GM20431 (cell line): ENCODE data around the gene FUT6.
"Not testable (repeated sequence)": the region's sequence is repeated elsewhere in the genome, so short reads cannot be mapped to it uniquely, and the experiment has no call there.

ENCODE experiments used
- in situ Hi-C: fragments of 300-500 bp; cut with MseI, MboI; formaldehyde crosslinking; loops from one replicate; pipeline ENCODE4 v1.15.0; 2020; ENCODE audit warnings: low sequenced_read_pairs; ENCODE audit not compliant: unreplicated experiment

Gene FUT6

DNA sequence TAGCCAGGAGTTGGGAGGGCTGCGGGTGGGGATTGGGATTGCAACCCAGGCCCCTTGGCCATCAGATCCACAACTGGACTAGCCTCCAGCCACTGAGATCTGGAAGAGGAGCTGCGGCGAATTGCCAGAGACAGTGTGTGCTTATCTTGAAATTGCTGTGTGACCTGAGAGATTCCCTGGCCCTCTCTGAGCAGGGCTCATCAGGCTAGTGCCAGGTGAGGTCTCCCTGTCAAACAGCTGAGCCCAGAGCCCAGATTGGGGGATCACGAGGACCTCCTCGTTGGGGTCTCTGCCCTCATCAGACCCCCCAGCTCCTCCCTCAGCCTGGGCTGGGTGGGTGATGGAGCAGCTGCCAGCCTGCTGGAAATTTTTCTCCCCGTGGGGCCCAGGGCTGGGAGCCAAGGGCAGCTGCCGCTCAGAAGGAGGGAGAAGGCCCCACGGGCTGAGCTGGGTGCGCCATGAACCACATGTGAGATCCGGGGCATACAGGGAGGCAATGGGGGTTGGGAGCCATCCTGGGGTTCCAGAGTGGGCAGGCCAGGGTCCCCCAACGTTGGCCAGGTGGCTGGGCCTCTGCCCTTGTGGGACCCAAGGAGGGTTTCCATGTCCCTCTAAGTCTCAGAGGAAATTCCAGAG lies 23.6 kb upstream of the FUT6 start:
- in situ Hi-C loops: no loop called here

DNA sequence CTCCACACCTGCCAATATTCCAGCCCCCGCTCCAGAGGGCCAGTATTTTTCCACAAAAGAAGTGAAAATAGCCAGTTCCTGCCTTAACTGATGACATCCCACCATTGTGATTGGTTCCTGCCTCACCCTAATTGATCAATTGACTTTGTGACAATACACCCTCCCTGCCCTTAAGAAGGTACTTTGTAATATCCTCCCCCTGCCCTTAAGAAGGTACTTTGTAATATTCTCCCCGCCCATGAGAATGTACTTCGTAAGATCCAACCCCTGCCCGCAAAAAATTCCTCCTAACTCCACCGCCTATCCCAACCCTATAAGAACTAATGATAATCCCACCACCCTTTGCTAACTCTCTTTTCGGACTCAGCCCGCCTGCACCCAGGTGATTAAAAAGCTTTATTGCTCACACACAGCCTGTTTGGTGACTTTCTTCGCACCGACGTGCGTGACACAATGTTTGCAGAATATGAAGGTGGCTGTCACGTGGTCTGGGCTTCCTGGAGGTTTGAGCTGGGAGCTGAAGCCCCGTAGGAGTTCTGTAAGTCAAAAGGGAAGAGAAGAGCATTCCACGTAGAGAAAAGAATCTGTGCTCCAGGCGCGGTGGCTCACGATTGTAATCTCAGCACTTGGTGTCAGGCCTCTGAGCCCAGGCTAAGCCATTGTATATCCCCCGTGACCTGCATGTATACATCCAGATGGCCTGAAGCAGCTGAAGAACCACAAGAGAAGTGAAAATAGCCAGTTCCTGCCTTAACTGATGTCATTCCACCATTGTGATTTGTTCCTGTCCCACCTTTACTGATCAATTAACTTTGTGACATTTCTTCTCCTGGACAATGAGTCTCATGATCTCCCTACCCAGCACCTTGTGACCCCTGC lies 17.9 kb upstream of the FUT6 start:
- in situ Hi-C loops: no loop called here

DNA sequence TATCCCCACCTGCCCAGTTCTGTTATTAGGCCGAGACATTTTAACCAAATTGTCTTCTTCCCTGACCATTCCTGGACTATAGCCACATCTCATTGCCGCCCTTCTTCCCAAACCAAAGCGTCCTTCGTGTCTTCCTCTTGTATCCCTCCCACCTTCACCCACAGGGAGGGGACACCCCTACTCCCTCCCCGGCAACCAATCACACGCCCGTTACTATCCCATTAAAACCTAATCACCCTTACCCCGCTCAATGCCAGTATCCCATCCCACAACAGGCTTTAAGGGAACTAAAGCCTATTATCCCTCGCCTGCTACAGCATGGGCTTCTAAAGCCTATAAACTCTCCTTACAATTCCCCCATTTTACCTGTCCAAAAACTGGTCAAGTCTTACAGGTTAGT lies 15.6 kb upstream of the FUT6 start:
- in situ Hi-C loops: not testable (repeated sequence)

DNA sequence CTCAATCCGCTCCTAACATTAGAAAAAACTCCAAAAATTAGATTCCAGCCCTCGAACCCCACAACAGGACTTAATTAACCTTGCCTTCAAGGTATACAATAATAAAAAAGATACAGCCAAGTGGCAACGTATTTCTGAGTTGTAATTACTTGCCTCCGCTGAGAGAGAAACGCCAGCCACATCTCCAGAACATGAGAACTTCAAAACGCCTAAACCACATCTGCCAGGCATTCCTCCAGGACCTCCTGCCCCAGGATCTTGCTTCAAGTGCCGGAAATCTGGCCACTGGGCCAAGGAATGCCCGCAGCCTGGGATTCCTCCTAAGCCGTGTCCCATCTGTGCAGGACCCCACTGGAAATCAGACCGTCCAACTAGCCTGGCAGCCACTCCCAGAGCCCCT lies 14.6 kb upstream of the FUT6 start:
- in situ Hi-C loops: not testable (repeated sequence)

DNA sequence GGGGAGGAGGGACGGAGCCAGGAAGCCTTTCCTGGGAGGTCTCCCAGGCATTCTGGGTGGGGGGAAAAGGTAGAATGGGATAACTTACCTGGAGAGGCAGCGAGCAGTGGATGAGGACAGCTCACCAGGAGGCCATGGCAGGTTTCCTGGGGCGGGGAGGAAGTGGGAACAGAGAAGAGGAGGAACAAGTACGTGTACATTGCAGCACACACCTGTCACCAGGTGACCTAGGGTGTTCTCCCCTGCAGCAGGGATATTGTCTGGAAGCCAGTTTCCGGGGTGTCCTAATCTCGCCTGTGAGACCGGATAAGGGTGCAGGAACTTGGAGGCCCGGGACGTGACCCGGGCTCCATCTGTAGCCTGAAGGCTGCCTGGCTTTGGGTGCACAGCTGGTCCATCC lies 11.8 kb upstream of the FUT6 start, which contains the start of gene FUT3:
Gene FUT3 (minus strand): TSS at position 148 of the 400 bp plus-strand sequence.
- in situ Hi-C loops: no loop called here

DNA sequence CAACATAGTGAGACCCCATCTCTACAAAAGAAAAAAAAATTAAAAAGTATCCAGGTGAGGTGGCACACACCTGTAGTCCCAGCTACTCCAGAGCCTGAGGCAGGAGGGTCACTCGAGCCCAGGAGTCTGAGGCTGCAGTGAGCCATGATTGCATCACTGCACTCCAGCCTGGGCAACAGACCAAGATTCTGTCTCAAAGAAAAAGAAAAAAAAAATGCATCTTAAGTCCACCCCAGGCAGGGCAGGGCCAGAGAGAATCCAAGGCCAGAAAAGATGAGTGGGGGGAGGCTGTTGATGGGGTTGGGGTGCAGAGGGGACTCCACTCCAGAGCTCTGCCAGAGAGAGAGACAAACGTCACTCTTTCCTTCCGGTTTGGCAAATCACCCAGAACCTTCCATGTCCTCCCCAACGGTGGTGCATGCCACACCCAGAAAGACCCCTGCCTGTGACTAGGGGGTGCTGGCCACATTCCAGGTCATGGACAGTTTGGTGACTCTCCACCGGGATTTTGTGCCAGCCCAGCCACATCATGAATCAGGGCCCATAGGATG lies 11.3 kb upstream of the FUT6 start:
- in situ Hi-C loops: no loop called here

DNA sequence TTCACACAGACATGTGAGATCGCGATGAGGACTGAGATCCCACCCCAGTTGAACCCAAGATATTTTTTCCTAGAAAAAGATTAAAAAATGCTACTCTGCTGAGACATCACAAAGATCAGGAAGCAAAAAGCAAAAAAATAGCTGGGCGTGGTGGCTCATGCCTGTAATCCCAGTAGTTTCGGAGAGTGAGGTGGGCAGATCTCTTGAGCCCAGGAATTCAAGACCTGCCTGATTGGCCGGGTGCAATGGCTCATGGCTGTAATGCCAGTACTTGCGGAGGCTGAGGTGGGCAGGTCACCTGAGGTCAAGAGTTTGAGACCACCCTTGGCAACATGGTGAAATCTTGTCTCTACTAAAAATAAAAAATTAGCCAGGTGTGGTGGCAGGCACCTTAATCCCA lies 10.7 kb upstream of the FUT6 start:
- in situ Hi-C loops: no loop called here

DNA sequence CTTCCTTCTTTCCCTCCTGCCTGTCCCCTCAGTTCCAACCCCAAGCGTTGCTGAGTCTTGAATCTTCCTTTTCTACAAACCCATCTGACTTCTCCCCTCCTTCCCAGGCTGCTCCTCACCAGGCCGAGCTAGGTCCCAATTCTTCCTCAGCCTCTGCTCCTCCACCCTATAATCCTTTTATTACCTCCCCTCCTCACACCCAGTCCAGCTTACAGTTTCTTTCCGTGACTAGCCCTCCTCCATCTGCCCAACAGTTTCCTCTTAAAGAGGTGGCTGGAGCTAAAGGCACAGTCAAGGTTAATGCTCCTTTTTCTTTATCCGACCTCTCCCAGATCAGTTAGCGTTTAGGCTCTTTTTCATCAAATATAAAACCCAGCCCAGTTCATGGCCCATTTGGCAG lies 9.1 kb upstream of the FUT6 start:
- in situ Hi-C loops: not testable (repeated sequence)

DNA sequence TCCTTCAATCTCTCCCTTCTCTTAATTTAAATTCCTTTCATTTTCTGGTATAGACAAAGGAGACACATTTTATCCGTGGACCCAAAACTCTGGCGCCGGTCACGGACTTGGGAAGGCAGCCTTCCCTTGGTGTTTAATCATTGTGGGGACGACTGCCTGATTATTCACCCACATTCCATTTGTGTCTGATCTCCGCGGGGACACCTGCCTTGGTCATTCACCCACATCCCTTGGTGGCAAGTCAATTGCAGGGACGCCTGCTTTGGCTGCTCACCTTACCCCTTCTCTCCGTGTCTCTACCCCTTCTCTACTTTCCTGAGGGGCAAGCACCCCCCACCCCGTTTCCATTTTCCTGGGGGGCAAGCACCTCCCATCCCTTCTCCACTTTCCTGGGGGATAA lies 8.3 kb upstream of the FUT6 start:
- in situ Hi-C loops: not testable (repeated sequence)

DNA sequence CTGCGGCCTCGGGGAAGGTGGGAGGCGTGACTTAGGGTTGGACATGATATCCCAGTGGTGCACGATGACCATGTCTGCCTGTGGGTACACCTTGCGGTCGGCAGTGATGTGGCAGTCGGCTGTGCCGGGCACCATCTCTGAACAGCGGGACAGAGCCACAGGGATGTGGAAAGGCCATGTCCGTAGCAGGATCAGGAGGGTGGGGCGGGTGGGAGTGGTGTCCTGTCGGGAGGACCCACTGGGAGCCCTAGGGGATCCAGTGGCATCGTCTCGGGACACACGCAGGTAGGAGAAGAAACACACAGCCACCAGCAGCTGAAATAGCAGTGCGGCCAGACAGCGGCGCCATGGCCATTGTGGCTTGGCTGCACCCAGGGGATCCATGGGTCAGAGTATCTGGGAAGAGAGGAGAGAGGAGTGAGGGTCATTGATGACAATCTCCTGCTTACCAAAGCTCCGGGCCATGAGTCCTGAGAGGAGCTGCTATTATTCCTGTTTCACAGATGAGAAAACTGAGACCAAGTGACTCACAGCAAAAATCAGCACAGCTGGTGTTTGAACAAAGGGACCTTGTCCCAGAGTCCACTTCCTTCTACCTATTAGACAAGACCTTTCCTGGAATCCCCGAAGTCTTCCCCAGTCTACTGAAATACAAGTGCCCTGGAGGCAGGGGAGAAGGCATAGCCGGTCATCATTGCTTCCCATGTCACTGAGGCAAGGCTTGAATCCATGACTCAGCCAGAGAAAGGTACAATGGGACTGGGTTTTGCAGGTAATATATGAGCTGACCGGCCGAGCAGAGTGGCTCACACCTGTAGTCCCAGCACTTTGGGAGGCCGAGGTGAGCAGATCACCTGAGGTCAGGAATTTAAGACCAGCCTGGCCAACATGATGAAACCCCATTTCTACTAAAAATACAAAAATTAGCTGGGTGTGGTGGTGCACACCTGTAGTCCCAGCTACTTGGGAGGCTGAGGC lies 5.2 kb upstream of the FUT6 start:
- in situ Hi-C loops: no loop called here

DNA sequence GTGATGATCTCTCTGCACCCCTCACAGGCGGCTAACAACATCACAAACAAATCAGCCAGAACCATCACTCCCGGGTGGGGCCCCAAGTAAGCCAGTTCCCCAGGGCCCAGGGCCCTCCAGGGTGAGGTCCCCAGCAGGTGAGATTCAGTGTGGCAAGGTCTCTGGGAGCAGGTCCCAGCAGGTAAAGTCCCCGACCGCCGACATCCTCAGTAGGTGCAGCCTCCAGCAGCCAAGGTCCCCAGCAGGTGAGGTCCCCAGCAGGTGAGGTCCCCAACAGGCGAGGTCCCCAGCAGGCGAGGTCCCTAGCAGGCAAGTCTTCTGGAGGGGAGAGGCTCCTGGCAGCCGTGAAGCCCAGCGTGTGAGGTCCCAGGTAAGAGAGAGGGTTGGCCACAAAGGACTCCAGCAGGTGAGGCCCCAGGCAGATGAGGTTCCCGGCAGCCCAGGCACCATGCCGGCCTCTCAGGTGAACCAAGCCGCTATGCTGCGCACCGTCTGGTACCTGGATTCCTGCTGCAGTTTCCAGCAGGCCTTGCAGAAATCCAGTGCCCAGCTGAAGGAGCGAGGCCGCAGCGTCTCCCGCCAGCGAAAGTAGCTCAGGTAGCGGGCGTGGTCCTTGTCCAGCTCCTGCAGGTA lies 3.9 kb upstream of the FUT6 start:
- in situ Hi-C loops: no loop called here

DNA sequence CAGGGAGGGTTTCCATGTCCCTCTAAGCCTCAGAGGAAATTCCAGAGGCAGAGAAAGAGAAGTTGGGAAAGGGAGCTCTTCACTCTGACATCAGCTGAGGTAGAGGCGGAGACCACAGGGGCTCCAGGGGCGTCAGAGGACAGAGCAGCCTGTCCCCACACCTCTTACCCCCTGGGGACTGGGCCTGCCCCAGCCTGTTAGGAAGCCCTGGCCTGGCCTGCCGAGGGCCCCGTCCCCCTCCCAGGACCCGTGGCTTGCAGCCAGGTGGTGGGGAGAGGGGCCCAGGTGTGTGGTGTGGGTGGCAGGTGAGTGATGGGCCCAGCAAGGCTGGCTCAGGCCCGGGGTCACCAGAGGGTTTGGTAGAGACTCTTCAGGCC lies 2.2 kb upstream of the FUT6 start:
- in situ Hi-C loops: not testable (repeated sequence)

DNA sequence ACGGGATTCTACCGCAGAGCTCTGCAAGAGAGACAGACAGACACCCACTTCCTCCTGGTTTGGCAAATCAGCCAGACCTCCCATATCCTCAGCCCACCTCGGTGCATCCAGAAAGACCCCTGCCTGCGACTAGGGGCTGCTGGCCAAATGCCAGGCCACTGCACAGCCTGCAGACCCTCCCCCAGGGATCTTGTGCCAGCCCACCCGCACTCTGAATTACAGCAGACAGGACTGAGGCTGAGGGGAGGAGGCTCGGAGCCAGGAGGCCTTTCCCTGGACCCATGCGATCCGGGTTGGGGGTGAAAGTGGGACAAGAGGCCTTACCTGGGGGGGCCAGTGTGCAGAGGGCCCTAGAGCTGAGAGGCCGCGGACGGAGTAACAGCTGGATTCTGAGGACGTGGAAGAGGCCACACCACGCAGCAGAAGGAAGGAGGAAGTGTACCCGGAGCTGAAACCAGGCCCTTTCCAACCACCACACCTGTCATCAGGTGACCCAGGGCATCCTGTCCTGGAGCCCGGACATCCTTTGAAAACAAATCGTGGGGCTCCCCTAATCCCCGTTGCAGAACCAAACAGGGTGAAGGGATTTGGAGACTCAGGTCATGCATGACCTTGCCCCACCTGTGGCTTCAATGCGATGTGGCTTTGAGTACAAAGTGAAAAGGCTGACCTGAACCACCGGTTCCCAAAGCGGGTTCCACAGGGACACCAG lies 993 bp downstream of the FUT6 start:
- in situ Hi-C loops: no loop called here

DNA sequence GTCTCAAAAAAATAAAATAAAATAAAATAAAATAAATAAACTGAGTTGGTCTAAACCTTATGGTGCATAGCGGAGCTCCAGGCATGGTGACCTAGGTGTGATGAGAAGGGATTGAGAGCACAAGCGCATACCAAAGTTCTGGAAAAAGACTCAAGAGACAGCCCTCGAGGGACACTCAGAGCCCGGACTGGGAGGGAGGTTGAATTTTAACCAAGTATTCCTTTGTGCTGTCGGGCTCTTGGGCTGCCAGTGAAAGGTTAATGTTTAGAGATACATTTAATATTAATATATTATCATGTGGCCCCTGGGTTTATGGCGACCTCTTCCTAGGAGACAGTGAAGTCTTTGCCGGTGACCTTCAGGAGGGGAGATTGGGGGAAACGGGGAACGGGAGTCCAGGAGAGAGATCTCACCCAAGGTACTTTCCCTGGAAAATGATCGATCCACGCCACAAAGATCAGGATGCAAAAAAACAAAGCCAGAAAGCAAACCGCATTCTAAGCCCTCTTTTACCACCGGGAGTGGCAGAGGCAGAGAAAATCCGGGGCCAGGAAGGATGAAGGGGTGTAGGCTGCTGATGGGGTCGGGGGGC lies 1.6 kb downstream of the FUT6 start:
- in situ Hi-C loops: no loop called here

DNA sequence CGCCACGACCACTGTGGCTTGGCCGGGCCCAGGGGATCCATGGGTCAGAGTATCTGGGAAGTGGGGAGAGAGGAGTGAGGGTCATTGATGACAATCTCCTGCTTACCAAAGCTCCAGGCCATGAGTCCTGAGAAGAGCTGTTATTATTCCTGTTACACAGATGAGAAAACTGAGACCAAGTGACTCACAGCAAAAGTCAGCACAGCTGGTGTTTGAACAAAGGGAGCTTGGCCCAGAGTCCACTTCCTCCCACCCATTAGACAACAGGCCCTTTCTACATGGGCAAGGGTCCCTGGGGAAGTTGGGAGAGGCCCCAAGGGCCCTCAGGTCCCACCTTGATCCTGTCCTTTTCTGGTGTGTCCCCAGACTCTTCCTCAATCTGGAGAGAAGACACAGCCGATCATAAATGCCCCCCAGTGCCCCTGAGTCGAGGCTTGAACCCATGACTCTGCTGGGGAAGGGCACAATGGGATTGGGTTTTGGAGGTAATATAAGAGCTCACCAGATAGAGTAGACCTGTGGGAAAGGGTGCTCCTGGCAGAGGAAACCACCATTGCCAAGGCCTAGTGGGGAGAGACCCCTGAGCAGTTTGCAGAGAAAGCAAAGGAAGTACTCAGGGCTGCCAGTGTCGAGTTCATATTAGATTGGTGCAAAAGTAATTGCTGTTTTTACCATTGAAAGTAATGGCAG lies 6.8 kb downstream of the FUT6 start:
- in situ Hi-C loops: no loop called here

DNA sequence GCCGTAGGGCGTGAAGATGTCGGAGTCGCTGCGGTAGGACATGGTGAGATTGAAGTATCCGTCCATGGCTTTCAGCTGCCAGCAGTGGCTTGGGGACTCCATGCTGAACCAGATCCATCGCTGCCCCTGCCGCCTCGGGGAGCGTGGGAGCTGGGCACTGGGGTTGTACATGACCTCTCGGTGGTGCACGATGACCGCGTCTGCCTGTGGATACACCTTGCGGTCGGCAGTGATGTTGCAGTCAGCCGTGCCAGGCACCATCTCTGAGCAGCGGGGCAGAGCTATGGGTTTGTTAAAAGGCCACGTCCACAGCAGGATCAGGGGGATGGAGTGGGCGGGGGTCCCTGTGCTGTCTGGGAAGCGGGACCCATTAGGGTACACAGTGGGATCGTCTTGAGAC lies 7.4 kb downstream of the FUT6 start:
- in situ Hi-C loops: no loop called here

DNA sequence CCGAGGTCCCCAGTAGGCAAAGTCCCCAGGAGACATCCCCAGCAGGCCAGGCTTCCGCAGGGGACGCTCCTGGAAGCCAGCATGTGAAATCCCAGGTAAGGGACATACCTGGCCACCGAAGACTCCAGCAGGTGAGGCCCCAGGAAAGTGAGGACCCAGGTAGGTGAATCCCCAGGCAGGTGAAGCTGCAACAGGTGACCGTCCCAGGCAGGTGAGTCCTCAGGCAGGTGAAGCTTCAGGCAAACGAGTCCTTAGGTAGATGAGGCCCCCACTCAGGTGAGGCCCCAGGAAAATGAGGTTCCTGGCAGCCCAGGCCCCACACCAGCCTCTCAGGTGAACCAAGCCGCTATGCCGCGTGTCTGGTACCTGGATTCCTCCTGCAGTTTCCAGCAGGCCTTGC lies 8.3 kb downstream of the FUT6 start:
- in situ Hi-C loops: no loop called here

DNA sequence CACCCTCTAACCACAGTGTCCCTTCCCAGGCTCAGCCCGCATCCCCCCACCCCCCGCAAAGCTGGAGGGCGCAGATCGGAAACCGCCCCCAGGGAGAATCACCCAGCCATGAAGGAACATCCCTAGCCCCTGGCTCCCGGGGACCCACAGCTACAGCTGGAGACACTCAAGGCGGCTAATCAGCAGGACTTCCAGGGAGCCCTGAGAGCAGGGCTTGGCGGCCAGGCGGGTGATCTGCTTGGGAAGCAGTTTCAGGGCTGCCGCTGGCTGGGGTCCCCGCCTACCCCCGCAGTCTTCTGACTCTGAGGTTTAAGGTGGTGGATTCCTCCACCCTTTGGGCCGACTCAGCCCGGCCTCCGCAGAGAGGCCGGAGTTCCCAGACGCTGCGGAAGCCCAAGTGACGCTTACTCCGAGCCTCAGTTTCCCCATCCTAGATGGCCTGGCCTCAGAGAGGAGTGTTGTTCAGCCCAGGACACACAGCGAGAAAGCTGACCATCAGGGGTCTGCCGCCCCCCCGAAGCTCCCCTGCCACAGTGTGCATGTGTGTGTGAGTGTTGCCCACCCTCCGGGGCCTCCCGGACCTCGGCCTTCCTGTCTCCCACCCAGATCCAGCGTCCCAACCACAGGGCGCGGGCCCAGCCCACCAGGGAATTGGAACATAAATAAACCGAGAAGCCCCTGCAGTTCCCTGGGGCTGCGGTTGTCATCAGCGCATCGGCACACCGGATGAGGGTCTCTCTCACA lies 9.8 kb downstream of the FUT6 start:
- in situ Hi-C loops: no loop called here
